Measurements from ENCODE around the gene ZNF577.

DNA sequence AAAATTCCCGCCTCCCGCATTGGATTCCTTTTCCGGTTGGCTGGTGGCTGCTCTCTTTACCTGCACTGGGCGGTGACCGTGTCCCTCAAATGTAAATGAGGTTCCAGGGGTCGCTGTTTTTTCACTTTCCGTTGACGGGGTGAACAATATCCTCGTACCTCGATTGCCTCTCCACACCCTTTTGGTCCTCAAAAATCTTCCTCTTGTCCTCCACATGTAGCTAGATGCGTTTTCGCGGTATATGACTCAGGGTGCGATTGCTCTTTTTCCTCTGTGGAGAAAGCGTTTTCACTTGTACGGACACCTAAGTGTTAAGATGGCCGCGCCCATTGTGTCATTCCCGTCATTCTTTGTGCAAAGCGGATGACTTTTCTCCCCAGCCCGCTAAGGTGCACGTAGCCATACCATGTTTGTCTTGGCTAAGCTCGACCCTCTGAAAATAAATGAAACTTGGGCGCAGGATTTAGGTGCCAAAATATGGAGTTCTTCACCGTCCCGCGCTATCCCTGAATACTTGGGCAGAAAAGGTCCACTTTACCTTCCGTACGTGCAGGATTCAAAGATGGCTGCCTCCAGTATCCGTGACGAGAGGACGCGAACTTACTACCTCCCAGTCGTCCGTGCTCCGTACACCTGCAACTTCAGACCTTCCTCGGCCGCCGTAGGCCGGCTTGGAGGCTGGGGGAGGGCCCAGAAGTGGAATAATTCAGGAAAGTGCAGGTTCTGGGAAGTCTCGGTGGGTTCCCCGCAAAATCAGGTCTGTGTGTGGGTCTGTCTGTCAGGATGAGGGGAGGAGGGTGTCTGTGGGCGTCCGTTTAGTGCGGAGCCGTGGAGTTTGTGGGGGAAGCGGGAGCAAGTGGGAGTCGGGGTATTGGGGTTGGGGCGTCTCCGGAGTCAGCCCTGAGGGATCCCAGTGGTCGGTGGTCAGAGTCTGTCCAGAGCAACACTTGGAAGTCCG, 39.3 kb upstream of the ZNF577 start, which contains the start of gene ZNF613:
- TF ChIP-seq, protein P1, sequence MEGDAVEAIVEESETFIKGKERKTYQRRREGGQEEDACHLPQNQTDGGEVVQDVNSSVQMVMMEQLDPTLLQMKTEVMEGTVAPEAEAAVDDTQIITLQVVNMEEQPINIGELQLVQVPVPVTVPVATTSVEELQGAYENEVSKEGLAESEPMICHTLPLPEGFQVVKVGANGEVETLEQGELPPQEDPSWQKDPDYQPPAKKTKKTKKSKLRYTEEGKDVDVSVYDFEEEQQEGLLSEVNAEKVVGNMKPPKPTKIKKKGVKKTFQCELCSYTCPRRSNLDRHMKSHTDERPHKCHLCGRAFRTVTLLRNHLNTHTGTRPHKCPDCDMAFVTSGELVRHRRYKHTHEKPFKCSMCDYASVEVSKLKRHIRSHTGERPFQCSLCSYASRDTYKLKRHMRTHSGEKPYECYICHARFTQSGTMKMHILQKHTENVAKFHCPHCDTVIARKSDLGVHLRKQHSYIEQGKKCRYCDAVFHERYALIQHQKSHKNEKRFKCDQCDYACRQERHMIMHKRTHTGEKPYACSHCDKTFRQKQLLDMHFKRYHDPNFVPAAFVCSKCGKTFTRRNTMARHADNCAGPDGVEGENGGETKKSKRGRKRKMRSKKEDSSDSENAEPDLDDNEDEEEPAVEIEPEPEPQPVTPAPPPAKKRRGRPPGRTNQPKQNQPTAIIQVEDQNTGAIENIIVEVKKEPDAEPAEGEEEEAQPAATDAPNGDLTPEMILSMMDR (conservative IDR thresholded peaks at IDR 0.05): peak; percentile 55; the same call in 1 of the 2 replicates
- no peak for TF ChIP-seq EZH2 (IDR thresholded peaks at IDR 0.05; ENCODE audit: low read depth)
